Ascending aorta (tissue), 2 donors: Measurements from ENCODE around the gene OR1M1. TPM values are rescaled to one million over a fixed set of nuclear protein-coding genes. Genes with fewer than 3 reads are reported as not detected.

Source experiments
- DNase-seq, 2 donors: peaks; one replicate each; pipeline ENCODE4 v3.0.0-alpha.2; 2019; ENCODE audit warnings: low spot score in 2 of 2
- H3K27ac ChIP-seq, 2 donors: fragments of 200-600 bp; sonication (generic); one replicate each; pipeline ENCODE4 v1.5.1; 2016 to 2017; ENCODE audit warnings: mild to moderate bottlenecking in 1 of 2
- H3K27me3 ChIP-seq: fragments of 200-600 bp; sonication (generic); one replicate; pipeline ENCODE4 v1.5.1; 2017
- H3K36me3 ChIP-seq, 2 donors: fragments of 200-600 bp; sonication (generic); one replicate each; pipeline ENCODE4 v1.5.1; 2016
- H3K4me1 ChIP-seq, 2 donors: fragments of 200-600 bp; sonication (generic); one replicate each; pipeline ENCODE4 v1.5.1; 2016 to 2017; ENCODE audit warnings: mild to moderate bottlenecking in 1 of 2
- H3K4me3 ChIP-seq, 2 donors: fragments of 200-600 bp; sonication (generic); one replicate each; pipeline ENCODE4 v1.5.1; 2016 to 2017; ENCODE audit warnings: mild to moderate bottlenecking in 1 of 2
- H3K9me3 ChIP-seq, 2 donors: fragments of 200-600 bp; sonication (generic); one replicate each; pipeline ENCODE4 v1.5.1; 2016
- intact Hi-C: fragments of 100-400 bp; cut with DNase I; formaldehyde crosslinking; loops from one replicate; pipeline ENCODE4 v1.15.1; 2023
- total RNA-seq: library from RNA; depleted of rRNA; stranded (reverse); fragments of >200 nt; gene quantifications from one replicate; pipeline ENCODE4 v1.1.0, GENCODE V29; 2016
- TF ChIP-seq, protein P1 (sequence below), 3 experiments: fragments of 200-600 bp in 2 of 3; fragments of 450-650 bp in 1 of 3; sonication (generic) in 2 of 3; IDR thresholded peaks; one replicate each; pipeline ENCODE4 v1.5.1; 2016 to 2019; ENCODE audit warnings: antibody characterized with exemption in 3 of 3, mild to moderate bottlenecking in 1 of 3, moderate library complexity in 1 of 3

OR1M1 gene
- total RNA-seq, 1 donor from 2014 or later, result not detected

DNA sequence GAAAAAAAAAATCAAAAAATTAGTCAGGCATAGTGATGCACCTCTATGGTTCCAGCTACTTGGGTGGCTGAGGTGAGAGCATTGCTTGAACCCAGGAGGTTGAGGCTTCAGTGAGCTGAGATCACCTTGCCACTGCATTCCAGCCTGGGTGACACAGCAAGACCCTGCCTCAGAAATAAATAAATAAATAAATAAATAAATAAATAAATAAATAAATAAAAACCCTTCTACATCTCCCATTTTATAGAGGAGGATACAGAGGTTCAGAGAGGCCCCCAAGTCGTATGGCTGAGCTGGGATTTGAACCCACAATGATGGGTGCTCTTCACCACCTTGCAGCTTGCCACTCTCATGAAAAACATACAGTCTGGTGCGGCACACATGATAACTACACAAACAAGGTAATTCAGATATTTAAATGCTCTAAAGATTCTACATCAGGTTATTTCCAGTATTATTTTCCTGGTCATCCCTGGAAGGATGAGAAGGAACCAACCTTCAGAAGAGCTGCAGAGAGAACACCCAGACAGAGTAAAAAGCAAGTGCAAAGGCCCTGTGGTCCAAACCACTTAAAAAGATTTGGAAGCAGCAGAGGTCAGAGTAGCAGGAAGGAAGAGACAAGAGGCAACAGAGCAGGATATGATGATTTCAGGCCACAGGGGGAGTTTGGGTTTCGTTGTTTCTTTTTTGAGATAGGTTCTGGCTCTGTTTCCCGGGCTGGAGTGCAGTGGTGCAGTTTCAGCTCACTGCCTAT, 29.2 kb upstream of the OR1M1 start:
- DNase-seq, result no peak
- no peak overlapping the region for H3K4me3 ChIP-seq
- intact Hi-C loops, result no loop called here
- H3K27me3 ChIP-seq, result no peaks in the 10 kb centered on the region
- TF ChIP-seq, protein P1, sequence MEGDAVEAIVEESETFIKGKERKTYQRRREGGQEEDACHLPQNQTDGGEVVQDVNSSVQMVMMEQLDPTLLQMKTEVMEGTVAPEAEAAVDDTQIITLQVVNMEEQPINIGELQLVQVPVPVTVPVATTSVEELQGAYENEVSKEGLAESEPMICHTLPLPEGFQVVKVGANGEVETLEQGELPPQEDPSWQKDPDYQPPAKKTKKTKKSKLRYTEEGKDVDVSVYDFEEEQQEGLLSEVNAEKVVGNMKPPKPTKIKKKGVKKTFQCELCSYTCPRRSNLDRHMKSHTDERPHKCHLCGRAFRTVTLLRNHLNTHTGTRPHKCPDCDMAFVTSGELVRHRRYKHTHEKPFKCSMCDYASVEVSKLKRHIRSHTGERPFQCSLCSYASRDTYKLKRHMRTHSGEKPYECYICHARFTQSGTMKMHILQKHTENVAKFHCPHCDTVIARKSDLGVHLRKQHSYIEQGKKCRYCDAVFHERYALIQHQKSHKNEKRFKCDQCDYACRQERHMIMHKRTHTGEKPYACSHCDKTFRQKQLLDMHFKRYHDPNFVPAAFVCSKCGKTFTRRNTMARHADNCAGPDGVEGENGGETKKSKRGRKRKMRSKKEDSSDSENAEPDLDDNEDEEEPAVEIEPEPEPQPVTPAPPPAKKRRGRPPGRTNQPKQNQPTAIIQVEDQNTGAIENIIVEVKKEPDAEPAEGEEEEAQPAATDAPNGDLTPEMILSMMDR (IDR thresholded peaks at IDR 0.05), result no peak
- H3K9me3 ChIP-seq, result no peaks in the 10 kb centered on the region
- H3K36me3 ChIP-seq, result no peaks in the 10 kb centered on the region
- no peak overlapping the region for H3K27ac ChIP-seq
- H3K4me1 ChIP-seq, result no peaks in the 10 kb centered on the region

DNA sequence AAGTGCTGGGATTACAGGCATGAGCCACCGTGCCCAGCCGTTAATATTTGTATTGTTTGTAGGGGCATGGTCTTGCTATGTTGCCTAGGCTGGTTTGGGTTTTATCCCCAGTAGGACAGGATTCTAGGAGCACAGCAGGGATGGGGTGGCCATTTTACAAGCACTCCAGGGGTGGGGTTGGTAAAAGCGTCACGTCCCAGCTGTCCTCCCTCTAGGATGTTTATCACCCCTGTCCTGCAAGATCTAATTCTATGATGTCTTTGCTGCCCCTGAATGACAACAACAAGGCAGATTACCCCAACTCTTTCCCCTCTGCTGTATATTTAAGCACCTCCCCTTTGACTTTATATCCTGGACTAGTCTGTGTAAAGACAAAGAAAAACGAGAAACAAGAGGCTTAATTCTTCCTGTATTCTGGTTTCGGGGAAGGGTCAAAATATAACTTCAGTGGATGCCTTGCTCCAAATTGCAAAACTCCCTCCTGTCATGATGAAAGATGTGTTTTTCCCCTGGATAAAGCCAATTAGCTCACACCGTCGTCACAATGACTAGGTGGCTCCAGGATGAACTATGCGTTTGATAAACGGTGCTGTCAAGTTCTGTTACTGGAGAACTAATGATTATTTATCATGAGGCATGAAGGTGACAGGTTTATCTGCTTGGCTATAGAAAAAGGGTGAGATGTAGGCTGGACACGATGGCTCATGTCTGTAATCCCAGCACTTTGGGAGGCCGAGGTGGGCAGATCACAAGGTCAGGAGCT, 27.8 kb upstream of the OR1M1 start:
- H3K36me3 ChIP-seq, result no peaks in the 10 kb centered on the region
- H3K4me3 ChIP-seq, result no peak overlapping the region
- H3K4me1 ChIP-seq, result no peaks in the 10 kb centered on the region
- TF ChIP-seq, protein P1 (IDR thresholded peaks at IDR 0.05), result no peak
- no peaks in the 10 kb centered on the region for H3K9me3 ChIP-seq
- DNase-seq, result no peak
- no peak overlapping the region for H3K27ac ChIP-seq
- no peaks in the 10 kb centered on the region for H3K27me3 ChIP-seq
- intact Hi-C loops, result no loop called here

DNA sequence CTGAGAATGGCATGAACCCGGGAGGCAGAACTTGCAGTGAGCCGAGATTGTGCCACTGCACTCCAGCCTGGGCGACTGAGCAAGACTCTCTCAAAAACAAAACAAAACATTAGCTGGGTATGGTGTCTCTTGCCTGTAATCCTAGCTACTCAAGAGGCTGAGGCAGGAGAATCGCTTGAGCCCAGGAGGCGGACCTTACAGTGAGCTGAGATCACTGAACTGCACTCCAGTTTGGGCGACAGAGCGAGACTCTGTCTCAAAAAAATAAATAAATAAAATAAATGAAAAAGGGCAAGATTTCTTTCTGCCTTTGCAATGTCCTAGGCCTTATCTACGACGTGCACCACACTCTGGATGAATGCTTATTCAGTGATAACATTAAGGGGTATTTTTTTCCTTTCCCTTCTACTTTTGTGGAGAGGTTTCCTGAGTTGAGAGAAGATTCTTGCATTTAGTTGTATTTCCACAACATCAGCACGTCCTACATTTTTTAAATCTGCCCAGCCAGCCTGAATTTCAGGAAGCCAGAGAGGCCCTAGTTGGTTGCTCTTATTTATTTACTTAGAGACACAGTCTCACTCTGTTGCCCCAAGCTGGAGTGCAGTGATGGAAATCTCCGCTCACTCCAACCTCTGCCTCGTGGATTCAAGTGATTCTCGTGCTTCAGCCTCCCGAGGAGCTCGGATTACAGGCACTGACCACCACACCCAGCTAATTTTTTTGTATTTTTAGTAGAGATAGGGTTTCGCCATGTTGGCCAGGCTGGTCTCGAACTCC, 26.1 kb upstream of the OR1M1 start:
- no peak overlapping the region for H3K27ac ChIP-seq
- intact Hi-C loops, result no loop called here
- H3K27me3 ChIP-seq, result no peaks in the 10 kb centered on the region
- no peak overlapping the region for H3K4me3 ChIP-seq
- TF ChIP-seq, protein P1 (IDR thresholded peaks at IDR 0.05), result no peak
- no peaks in the 10 kb centered on the region for H3K9me3 ChIP-seq
- no peak for DNase-seq
- no peaks in the 10 kb centered on the region for H3K36me3 ChIP-seq
- H3K4me1 ChIP-seq, result no peaks in the 10 kb centered on the region

DNA sequence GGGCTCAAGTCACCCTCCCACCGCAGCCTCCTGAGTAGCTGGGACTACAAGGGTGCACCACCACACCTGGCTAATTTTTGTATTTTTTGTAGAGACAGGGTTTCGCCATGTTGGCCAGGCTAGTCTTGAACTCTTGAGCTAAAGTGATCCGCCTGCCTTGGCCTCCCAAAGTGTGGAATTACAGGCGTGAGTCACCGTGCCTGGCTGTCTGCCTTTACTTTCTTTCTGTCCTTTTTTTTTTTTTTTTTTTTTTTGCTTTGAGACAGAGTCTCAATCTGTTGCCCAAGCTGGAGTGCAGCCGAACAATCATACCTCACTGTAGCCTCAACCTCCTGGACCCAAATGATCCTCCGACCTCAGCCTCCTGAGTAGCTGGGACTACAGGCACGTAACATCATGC, 25.0 kb upstream of the OR1M1 start:
- TF ChIP-seq, protein P1 (IDR thresholded peaks at IDR 0.05), result no peak
- H3K27ac ChIP-seq, result no peak overlapping the region
- no peak overlapping the region for H3K4me3 ChIP-seq
- no peak for DNase-seq
- no peaks in the 10 kb centered on the region for H3K36me3 ChIP-seq
- H3K4me1 ChIP-seq, result no peaks in the 10 kb centered on the region
- H3K9me3 ChIP-seq, result no peaks in the 10 kb centered on the region
- H3K27me3 ChIP-seq, result no peaks in the 10 kb centered on the region
- intact Hi-C loops, result no loop called here

DNA sequence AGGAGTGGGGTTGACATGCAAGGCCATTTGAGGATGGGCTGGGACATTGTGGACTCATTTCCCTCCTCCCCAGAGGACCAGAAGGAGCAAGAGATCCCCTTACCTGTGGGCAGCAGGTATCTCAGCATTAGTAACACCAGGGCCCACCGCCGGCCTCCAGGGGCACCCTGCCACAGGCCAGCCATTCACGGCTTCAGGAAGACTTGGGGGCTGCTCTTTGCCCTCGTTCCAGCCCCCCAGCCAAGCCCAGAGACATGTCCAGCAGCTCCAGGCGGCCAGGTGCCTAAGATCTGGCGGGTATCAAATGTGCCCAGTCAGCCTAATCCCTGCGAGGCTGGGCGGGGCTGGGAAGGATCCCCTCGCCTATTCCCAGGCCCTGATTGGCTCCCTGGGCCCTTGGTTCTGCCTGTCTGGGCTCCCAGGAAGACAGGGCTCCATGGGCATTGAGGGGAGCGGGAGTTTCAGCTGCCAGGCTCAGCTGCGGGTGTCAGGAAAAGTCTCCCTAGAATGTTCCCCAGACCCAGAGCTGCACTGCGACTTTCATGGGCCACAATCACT, 21.3 kb upstream of the OR1M1 start:
- DNase-seq, result no peak
- Histone ChIP-seq H3K4me3 (no peak overlapping the region), H3K27me3 (no peaks in the 10 kb centered on the region), H3K4me1 (no peaks in the 10 kb centered on the region), H3K36me3 (no peaks in the 10 kb centered on the region), H3K9me3 (no peaks in the 10 kb centered on the region), H3K27ac (no peak overlapping the region)
- intact Hi-C loops, result no loop called here
- TF ChIP-seq, protein P1 (IDR thresholded peaks at IDR 0.05), result no peak
